ENCODE measurements around the gene MPC1L. TPM values are rescaled to one million over a fixed set of nuclear protein-coding genes. Genes with fewer than 3 reads are reported as not detected.
"Not testable (repeated sequence)": the region's sequence is repeated elsewhere in the genome, so short reads cannot be mapped to it uniquely, and the experiment has no call there.

Gene MPC1L
- total RNA-seq, 3 donors from 2014 or later: not detected

GRCh38 chrX:40582811-40583210 lies 40.4 kb upstream of the MPC1L start:
- intact Hi-C loops (cut with DNase I; ENCODE audit: low total_unique reads): no loop called here
- H3K36me3 ChIP-seq: no peaks in the 10 kb centered on the region
- TF ChIP-seq POLR2A (IDR thresholded peaks at IDR 0.05): no peak
- TF ChIP-seq CTCF (IDR thresholded peaks at IDR 0.05): no peak
- TF ChIP-seq POLR2AphosphoS5 (IDR thresholded peaks at IDR 0.05): no peak
- no peaks in the 10 kb centered on the region for H3K4me1 ChIP-seq
- no peaks in the 10 kb centered on the region for H3K9me3 ChIP-seq
- H3K27ac ChIP-seq: no peak overlapping the region
- peaks cover 0 to 39% of the 10 kb centered on the region in 2 donors for H3K27me3 ChIP-seq
- H3K4me3 ChIP-seq: no peak overlapping the region
- no peak for DNase-seq (ENCODE audit: low spot score in 2 of 2)

GRCh38 chrX:40587623-40588022 lies 35.6 kb upstream of the MPC1L start:
- intact Hi-C loops (cut with DNase I; ENCODE audit: low total_unique reads); DNase-seq (ENCODE audit: low spot score in 2 of 2); H3K36me3 ChIP-seq; H3K9me3 ChIP-seq; H3K4me1 ChIP-seq; H3K27ac ChIP-seq; H3K4me3 ChIP-seq: not testable (repeated sequence)
- H3K27me3 ChIP-seq: peaks cover 0 to 52% of the 10 kb centered on the region in 2 donors

GRCh38 chrX:40589616-40590321 lies 33.5 kb upstream of the MPC1L start:
- intact Hi-C loops (cut with DNase I; ENCODE audit: low total_unique reads); H3K4me3 ChIP-seq; H3K4me1 ChIP-seq; H3K36me3 ChIP-seq; DNase-seq (ENCODE audit: low spot score in 2 of 2); H3K27ac ChIP-seq; H3K9me3 ChIP-seq: not testable (repeated sequence)
- H3K27me3 ChIP-seq: peaks cover 0 to 52% of the 10 kb centered on the region in 2 donors

- Histone ChIP-seq H3K27ac (no peak overlapping the region), H3K4me1 (no peaks in the 10 kb centered on the region), H3K4me3 (no peak overlapping the region), H3K9me3 (no peaks in the 10 kb centered on the region), H3K36me3 (no peaks in the 10 kb centered on the region), H3K27me3 (peaks cover 0 to 60% of the 10 kb centered on the region in 2 donors)
- no peak for DNase-seq (ENCODE audit: low spot score in 2 of 2)
- no peak for TF ChIP-seq POLR2A (IDR thresholded peaks at IDR 0.05)
- no peak for TF ChIP-seq POLR2AphosphoS5 (IDR thresholded peaks at IDR 0.05)
- TF ChIP-seq CTCF (IDR thresholded peaks at IDR 0.05): no peak
- intact Hi-C loops (cut with DNase I; ENCODE audit: low total_unique reads): no loop called here
Observed at GRCh38 chrX:40603446-40603845, 19.8 kb upstream of the MPC1L start.

- no peaks in the 10 kb centered on the region for H3K4me1 ChIP-seq
- no peak for TF ChIP-seq POLR2AphosphoS5 (IDR thresholded peaks at IDR 0.05)
- no peak for TF ChIP-seq CTCF (IDR thresholded peaks at IDR 0.05)
- no peak for TF ChIP-seq POLR2A (IDR thresholded peaks at IDR 0.05)
- no peak overlapping the region for H3K4me3 ChIP-seq
- no peak for DNase-seq (ENCODE audit: low spot score in 2 of 2)
- H3K27me3 ChIP-seq: peaks cover 0 to 58% of the 10 kb centered on the region in 2 donors
- H3K9me3 ChIP-seq: no peaks in the 10 kb centered on the region
- intact Hi-C loops (cut with DNase I; ENCODE audit: low total_unique reads): no loop called here
- H3K36me3 ChIP-seq: no peaks in the 10 kb centered on the region
- H3K27ac ChIP-seq: no peak overlapping the region
Observed at GRCh38 chrX:40607381-40607780, 15.8 kb upstream of the MPC1L start.

GRCh38 chrX:40612511-40612910 lies 10.7 kb upstream of the MPC1L start:
- no peak overlapping the region for H3K4me3 ChIP-seq
- no peak overlapping the region for H3K27ac ChIP-seq
- no peaks in the 10 kb centered on the region for H3K36me3 ChIP-seq
- intact Hi-C loops (cut with DNase I; ENCODE audit: low total_unique reads): no loop called here
- no peak for DNase-seq (ENCODE audit: low spot score in 2 of 2)
- H3K27me3 ChIP-seq: peaks cover 0 to 47% of the 10 kb centered on the region in 2 donors
- H3K4me1 ChIP-seq: no peaks in the 10 kb centered on the region
- H3K9me3 ChIP-seq: no peaks in the 10 kb centered on the region
- no peak for TF ChIP-seq POLR2AphosphoS5 (IDR thresholded peaks at IDR 0.05)
- TF ChIP-seq POLR2A (IDR thresholded peaks at IDR 0.05): no peak
- no peak for TF ChIP-seq CTCF (IDR thresholded peaks at IDR 0.05)

Measured in breast epithelium (tissue), 4 donors.